MM.1S (cell line): ENCODE results near the gene ABTB2.

ENCODE experiments used
- CTCF ChIP-seq: fragments of 300-600 bp; sonication (generic); IDR thresholded peaks from 2 replicates; pipeline ENCODE4 v1.5.1; 2016; ENCODE audit warnings: antibody characterized with exemption, low read length, mixed read lengths
- EZH2phosphoT487 ChIP-seq: fragments of 300-600 bp; sonication (generic); IDR thresholded peaks from 2 replicates; pipeline ENCODE4 v1.6.1; 2018; ENCODE audit warnings: antibody characterized with exemption, low read length

- TF ChIP-seq CTCF: no peak
- no peak for TF ChIP-seq EZH2phosphoT487
Observed at GRCh38 chr11:34348919-34349318, 8.9 kb downstream of the ABTB2 start.
